DND-41 (cell line): Measurements from ENCODE around the gene MYRIP.

Experiments
- ATAC-seq: fragments of 200-7000 bp; cut with Tn5 transposase; 3 replicates; pipeline ENCODE4 v1.9.1; 2021; ENCODE audit warnings: low read depth; ENCODE audit not compliant: insufficient read depth
- DNase-seq: peaks from one replicate; pipeline ENCODE4 v3.0.0-alpha.2; 2020
- H2AFZ ChIP-seq: 2 replicates; pipeline ENCODE4 v1.6.0; 2012; ENCODE audit warnings: low read depth, low read length
- H3K27ac ChIP-seq: 2 replicates; pipeline ENCODE4 v1.5.1; 2012; ENCODE audit warnings: low read length, inconsistent platforms
- H3K27me3 ChIP-seq: fragments of 200-600 bp; sonication (generic); 2 replicates; pipeline ENCODE4 v1.6.0; 2012; ENCODE audit warnings: low read length, mild to moderate bottlenecking, inconsistent platforms; ENCODE audit not compliant: insufficient read depth, poor library complexity
- H3K36me3 ChIP-seq: 2 replicates; pipeline ENCODE4 v1.5.1; 2012; ENCODE audit warnings: low read length, inconsistent platforms; ENCODE audit not compliant: insufficient read depth
- H3K4me1 ChIP-seq: 2 replicates; pipeline ENCODE4 v1.5.1; 2012; ENCODE audit warnings: mild to moderate bottlenecking, low read length; ENCODE audit not compliant: insufficient read depth
- H3K4me2 ChIP-seq: 2 replicates; pipeline ENCODE4 v1.6.0; 2012; ENCODE audit warnings: mild to moderate bottlenecking, moderate library complexity, low read length, inconsistent platforms; ENCODE audit not compliant: insufficient read depth
- H3K4me3 ChIP-seq, 2 experiments: fragments of 200-600 bp in 1 of 2; shearing (Covaris generic) in 1 of 2; 2 replicates each; pipeline ENCODE4 v1.5.1; 2012 to 2016; ENCODE audit warnings: inconsistent platforms in 2 of 2, low read length in 2 of 2, mild to moderate bottlenecking in 2 of 2, low read depth in 1 of 2, moderate library complexity in 1 of 2
- H3K79me2 ChIP-seq: 2 replicates; pipeline ENCODE4 v1.6.0; 2012; ENCODE audit warnings: low read length, inconsistent platforms; ENCODE audit not compliant: insufficient read depth
- H3K9ac ChIP-seq: 2 replicates; pipeline ENCODE4 v1.6.0; 2012; ENCODE audit warnings: low read depth, mild to moderate bottlenecking, inconsistent platforms, low read length, moderate library complexity
- H3K9me3 ChIP-seq: 2 replicates; pipeline ENCODE4 v1.5.1; 2012; ENCODE audit warnings: low read length, moderate library complexity, mild to moderate bottlenecking, inconsistent platforms; ENCODE audit not compliant: insufficient read depth, severe bottlenecking
- H4K20me1 ChIP-seq: 2 replicates; pipeline ENCODE4 v1.6.0; 2012; ENCODE audit warnings: low read length; ENCODE audit not compliant: insufficient read depth
- EZH2 ChIP-seq: IDR thresholded peaks from 3 replicates; pipeline ENCODE4 v1.6.1; 2012; ENCODE audit warnings: borderline replicate concordance, low read depth, mild to moderate bottlenecking, moderate library complexity, low read length, inconsistent platforms; ENCODE audit not compliant: severe bottlenecking
- TF ChIP-seq, protein P1 (sequence below): IDR thresholded peaks from 2 replicates; pipeline ENCODE4 v1.5.1; 2012; ENCODE audit warnings: borderline replicate concordance, low read length, moderate library complexity, mild to moderate bottlenecking; ENCODE audit not compliant: poor library complexity, severe bottlenecking; ENCODE audit errors: extremely low read depth

The MYRIP gene

DNA sequence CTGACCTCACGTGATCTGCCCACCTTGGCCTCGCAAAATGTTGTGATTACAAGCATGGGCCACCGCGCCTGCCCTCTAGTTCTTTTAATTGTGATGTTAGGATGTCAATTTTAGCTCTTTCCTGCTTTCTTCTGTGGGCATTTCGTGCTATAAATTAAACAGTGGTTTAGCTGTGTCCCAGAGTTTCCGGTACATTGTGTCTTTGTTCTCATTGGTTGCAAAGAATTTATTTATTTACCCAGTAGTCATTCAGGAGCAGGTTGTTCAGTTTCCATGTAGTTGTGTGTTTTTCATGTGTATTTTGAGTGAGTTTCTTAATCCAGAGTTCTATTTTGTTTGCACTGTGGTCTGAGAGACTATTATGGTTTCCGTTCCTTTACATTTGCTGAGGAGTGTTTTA, 30.1 kb downstream of the MYRIP start:
- Histone ChIP-seq H3K4me1 (no peaks in the 10 kb centered on the region), H3K27ac (no peak overlapping the region), H3K79me2 (no peaks in the 10 kb centered on the region), H3K4me3 (no peak overlapping the region), H2AFZ (no peak overlapping the region), H3K27me3 (no peaks in the 10 kb centered on the region), H3K36me3 (no peaks in the 10 kb centered on the region), H4K20me1 (no peaks in the 10 kb centered on the region), H3K9me3 (no peaks in the 10 kb centered on the region), H3K4me2 (no peak overlapping the region), H3K9ac (no peak overlapping the region)
- ATAC-seq (no peak), DNase-seq (no peak)
- TF ChIP-seq, protein P1, sequence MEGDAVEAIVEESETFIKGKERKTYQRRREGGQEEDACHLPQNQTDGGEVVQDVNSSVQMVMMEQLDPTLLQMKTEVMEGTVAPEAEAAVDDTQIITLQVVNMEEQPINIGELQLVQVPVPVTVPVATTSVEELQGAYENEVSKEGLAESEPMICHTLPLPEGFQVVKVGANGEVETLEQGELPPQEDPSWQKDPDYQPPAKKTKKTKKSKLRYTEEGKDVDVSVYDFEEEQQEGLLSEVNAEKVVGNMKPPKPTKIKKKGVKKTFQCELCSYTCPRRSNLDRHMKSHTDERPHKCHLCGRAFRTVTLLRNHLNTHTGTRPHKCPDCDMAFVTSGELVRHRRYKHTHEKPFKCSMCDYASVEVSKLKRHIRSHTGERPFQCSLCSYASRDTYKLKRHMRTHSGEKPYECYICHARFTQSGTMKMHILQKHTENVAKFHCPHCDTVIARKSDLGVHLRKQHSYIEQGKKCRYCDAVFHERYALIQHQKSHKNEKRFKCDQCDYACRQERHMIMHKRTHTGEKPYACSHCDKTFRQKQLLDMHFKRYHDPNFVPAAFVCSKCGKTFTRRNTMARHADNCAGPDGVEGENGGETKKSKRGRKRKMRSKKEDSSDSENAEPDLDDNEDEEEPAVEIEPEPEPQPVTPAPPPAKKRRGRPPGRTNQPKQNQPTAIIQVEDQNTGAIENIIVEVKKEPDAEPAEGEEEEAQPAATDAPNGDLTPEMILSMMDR, result no peak
- no peak for TF ChIP-seq EZH2

DNA sequence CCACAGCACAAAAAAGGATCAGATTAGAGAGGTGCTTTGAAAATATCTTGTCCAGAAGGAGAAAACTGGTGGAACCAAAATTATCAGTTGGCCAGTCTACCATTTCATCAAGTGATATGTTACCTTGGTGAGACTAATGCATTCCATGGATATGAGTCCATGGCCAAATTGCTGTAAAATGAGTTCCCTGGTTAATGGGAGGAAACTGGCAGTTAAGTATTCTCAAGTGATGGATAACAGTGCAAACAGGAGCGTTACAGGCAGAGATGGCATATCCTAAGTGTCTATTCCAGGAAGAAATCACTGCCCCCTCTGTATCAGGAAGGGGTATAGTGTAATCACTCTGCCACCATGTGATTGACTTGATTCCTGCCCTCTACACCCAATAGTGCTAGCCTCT, 34.0 kb downstream of the MYRIP start:
- no peak overlapping the region for H2AFZ ChIP-seq
- no peaks in the 10 kb centered on the region for H4K20me1 ChIP-seq
- H3K27me3 ChIP-seq, result no peaks in the 10 kb centered on the region
- no peak overlapping the region for H3K4me2 ChIP-seq
- H3K4me1 ChIP-seq, result no peaks in the 10 kb centered on the region
- H3K27ac ChIP-seq, result no peak overlapping the region
- H3K36me3 ChIP-seq, result no peaks in the 10 kb centered on the region
- ATAC-seq, result no peak
- no peak overlapping the region for H3K4me3 ChIP-seq
- no peak overlapping the region for H3K9ac ChIP-seq
- no peaks in the 10 kb centered on the region for H3K79me2 ChIP-seq
- no peaks in the 10 kb centered on the region for H3K9me3 ChIP-seq
- DNase-seq, result no peak
- TF ChIP-seq, protein P1, result no peak
- no peak for TF ChIP-seq EZH2

DNA sequence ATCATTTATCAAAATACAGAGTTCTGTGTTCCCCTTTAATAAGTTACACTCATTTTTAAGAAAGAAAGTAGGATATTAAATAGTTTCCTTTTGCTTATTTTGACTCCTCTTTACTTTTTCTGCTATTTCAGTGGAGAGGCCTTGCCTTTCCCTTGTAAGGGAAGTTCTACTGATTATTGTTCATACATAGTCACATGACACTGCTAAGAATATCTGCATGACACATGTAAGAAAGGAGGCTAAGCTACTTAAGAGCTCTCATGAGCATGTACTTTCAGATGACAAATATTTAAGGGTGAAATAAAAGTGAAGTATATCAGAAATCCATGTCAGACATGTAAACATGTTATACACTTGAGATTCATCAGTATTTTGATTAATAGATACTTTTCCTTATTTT, 39.0 kb downstream of the MYRIP start:
- Histone ChIP-seq H4K20me1 (no peaks in the 10 kb centered on the region), H3K79me2 (no peaks in the 10 kb centered on the region), H3K4me1 (no peaks in the 10 kb centered on the region), H3K9ac (no peak overlapping the region), H3K36me3 (no peaks in the 10 kb centered on the region), H3K4me3 (no peak overlapping the region), H3K4me2 (no peak overlapping the region), H2AFZ (no peak overlapping the region), H3K9me3 (no peaks in the 10 kb centered on the region), H3K27me3 (peaks cover 8% of the 10 kb centered on the region), H3K27ac (no peak overlapping the region)
- ATAC-seq (no peak), DNase-seq (no peak)
- TF ChIP-seq, protein P1, result no peak
